ENCODE measurements around the gene TLNRD1.

TLNRD1 gene

GRCh38 chr15:81014446-81015093, 13.8 kb downstream of the TLNRD1 start:
- H3K27ac ChIP-seq (ENCODE audit: low read depth, low read length) = no peak overlapping the region
- no peak overlapping the region for H3K4me2 ChIP-seq (ENCODE audit: low read depth, low read length, poor library complexity, severe bottlenecking)
- H4K20me1 ChIP-seq (ENCODE audit: low read depth, low read length) = no peaks in the 10 kb centered on the region
- H2AFZ ChIP-seq (ENCODE audit: low read depth, low read length, severe bottlenecking) = no peak overlapping the region
- no peaks in the 10 kb centered on the region for H3K36me3 ChIP-seq (ENCODE audit: low read length)
- no peaks in the 10 kb centered on the region for H3F3A ChIP-seq (ENCODE audit: insufficient read depth)
- no peaks in the 10 kb centered on the region for H3K9me3 ChIP-seq (ENCODE audit: insufficient read depth, low read length)
- H3K9ac ChIP-seq (ENCODE audit: low read length) = no peak overlapping the region
- TF ChIP-seq EZH2phosphoT487 (conservative IDR thresholded peaks at IDR 0.05; ENCODE audit: low read length) (no peak), CTCF (IDR thresholded peaks at IDR 0.05; ENCODE audit: insufficient read depth, low read length, poor library complexity, severe bottlenecking) (no peak)
- H3K27me3 ChIP-seq (ENCODE audit: low read length) = no peaks in the 10 kb centered on the region
- H3K4me3 ChIP-seq (ENCODE audit: insufficient read depth, low read length, poor library complexity, severe bottlenecking) = no peak overlapping the region
- H3K9me2 ChIP-seq (replicated peaks; ENCODE audit: insufficient read depth, low read length) = no peaks in the 10 kb centered on the region
- no peaks in the 10 kb centered on the region for H3K79me2 ChIP-seq (ENCODE audit: insufficient read depth, low read length)

GRCh38 chr15:81015621-81016488, 15.1 kb downstream of the TLNRD1 start:
- no peaks in the 10 kb centered on the region for H3F3A ChIP-seq (ENCODE audit: insufficient read depth)
- H3K36me3 ChIP-seq (ENCODE audit: low read length) = no peaks in the 10 kb centered on the region
- no peak overlapping the region for H3K4me3 ChIP-seq (ENCODE audit: insufficient read depth, low read length, poor library complexity, severe bottlenecking)
- no peaks in the 10 kb centered on the region for H3K9me2 ChIP-seq (replicated peaks; ENCODE audit: insufficient read depth, low read length)
- H3K27me3 ChIP-seq (ENCODE audit: low read length) = no peaks in the 10 kb centered on the region
- no peak overlapping the region for H2AFZ ChIP-seq (ENCODE audit: low read depth, low read length, severe bottlenecking)
- H3K79me2 ChIP-seq (ENCODE audit: insufficient read depth, low read length) = no peaks in the 10 kb centered on the region
- H3K9ac ChIP-seq (ENCODE audit: low read length) = no peak overlapping the region
- H3K4me2 ChIP-seq (ENCODE audit: low read depth, low read length, poor library complexity, severe bottlenecking) = no peak overlapping the region
- H3K9me3 ChIP-seq (ENCODE audit: insufficient read depth, low read length) = no peaks in the 10 kb centered on the region
- no peak overlapping the region for H3K27ac ChIP-seq (ENCODE audit: low read depth, low read length)
- TF ChIP-seq CTCF (IDR thresholded peaks at IDR 0.05; ENCODE audit: insufficient read depth, low read length, poor library complexity, severe bottlenecking) (no peak), EZH2phosphoT487 (conservative IDR thresholded peaks at IDR 0.05; ENCODE audit: low read length) (no peak)
- no peaks in the 10 kb centered on the region for H4K20me1 ChIP-seq (ENCODE audit: low read depth, low read length)

- Histone ChIP-seq H3K4me3 (ENCODE audit: insufficient read depth, low read length, poor library complexity, severe bottlenecking) (no peak overlapping the region), H3F3A (ENCODE audit: insufficient read depth) (no peaks in the 10 kb centered on the region), H3K9me2 (replicated peaks; ENCODE audit: insufficient read depth, low read length) (no peaks in the 10 kb centered on the region), H4K20me1 (ENCODE audit: low read depth, low read length) (no peaks in the 10 kb centered on the region), H3K36me3 (ENCODE audit: low read length) (no peaks in the 10 kb centered on the region), H3K27me3 (ENCODE audit: low read length) (no peaks in the 10 kb centered on the region), H3K27ac (ENCODE audit: low read depth, low read length) (no peak overlapping the region), H3K79me2 (ENCODE audit: insufficient read depth, low read length) (no peaks in the 10 kb centered on the region), H3K9ac (ENCODE audit: low read length) (no peak overlapping the region), H2AFZ (ENCODE audit: low read depth, low read length, severe bottlenecking) (no peak overlapping the region), H3K9me3 (ENCODE audit: insufficient read depth, low read length) (no peaks in the 10 kb centered on the region), H3K4me2 (ENCODE audit: low read depth, low read length, poor library complexity, severe bottlenecking) (no peak overlapping the region)
- TF ChIP-seq EZH2phosphoT487 (conservative IDR thresholded peaks at IDR 0.05; ENCODE audit: low read length) (no peak), CTCF (IDR thresholded peaks at IDR 0.05; ENCODE audit: insufficient read depth, low read length, poor library complexity, severe bottlenecking) (no peak)
Measured at GRCh38 chr15:81016489-81017068, 15.9 kb downstream of the TLNRD1 start.
